T-helper 2 cell (primary cell): ENCODE data around the gene SEC61A1.

Experiments
- DNase-seq, 5 experiments: peaks; one replicate each; pipeline versions ENCODE4 v3.0.0 to v3.0.0-alpha.2; 2012 to 2022

The SEC61A1 gene

GRCh38 chr3:128078322-128078721, 26.1 kb downstream of the SEC61A1 start:
- DNase-seq = no peak

- DNase-seq = no peak
Measured at GRCh38 chr3:128078875-128079274, 26.6 kb downstream of the SEC61A1 start.

- DNase-seq = no peak
Measured at GRCh38 chr3:128079823-128080222, 27.6 kb downstream of the SEC61A1 start.

- no peak for DNase-seq
Measured at GRCh38 chr3:128080323-128081080, 28.3 kb downstream of the SEC61A1 start.

- no peak for DNase-seq
Measured at GRCh38 chr3:128081226-128081625, 29.0 kb downstream of the SEC61A1 start.

DNA sequence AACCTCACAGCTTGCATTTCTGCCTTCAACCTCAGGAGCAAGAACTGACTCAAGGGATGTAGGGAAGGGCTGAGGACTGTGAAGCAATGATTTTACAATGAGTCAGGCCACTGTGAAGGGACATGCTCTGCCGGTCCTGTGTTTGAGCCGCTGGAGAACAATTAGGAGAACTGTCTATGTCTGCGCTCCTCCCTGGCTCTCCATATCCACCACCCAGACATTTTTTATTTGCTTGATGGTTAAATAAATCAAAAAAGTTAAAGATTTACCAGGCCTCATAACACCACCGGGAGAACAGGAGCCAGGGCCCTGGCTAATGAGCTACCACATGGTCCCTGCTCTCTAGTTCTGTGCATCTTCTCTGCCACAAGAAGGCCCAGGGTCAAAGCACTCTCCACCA, 29.6 kb downstream of the SEC61A1 start:
- DNase-seq = no peak

DNA sequence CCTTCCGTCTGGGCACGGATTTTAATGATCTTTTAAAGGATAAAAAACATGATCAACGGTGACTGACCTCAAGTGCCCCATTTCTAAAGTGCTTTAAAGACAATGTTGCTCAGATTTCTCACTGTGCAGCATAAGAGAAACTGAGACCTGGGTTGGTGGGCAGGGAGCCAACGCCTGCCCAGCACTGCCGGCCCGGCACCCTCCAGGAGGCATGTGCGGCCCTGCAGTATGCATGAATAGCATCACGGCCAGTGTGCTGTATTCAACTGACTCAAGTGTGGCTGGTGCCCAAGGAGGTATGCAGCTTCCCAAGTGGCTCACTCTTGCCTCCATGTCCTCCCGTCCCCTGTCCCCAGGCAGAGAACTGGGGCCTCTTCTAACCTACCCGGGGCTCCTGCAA, 30.3 kb downstream of the SEC61A1 start:
- no peak for DNase-seq

GRCh38 chr3:128083396-128083795, 31.2 kb downstream of the SEC61A1 start:
- no peak for DNase-seq

DNA sequence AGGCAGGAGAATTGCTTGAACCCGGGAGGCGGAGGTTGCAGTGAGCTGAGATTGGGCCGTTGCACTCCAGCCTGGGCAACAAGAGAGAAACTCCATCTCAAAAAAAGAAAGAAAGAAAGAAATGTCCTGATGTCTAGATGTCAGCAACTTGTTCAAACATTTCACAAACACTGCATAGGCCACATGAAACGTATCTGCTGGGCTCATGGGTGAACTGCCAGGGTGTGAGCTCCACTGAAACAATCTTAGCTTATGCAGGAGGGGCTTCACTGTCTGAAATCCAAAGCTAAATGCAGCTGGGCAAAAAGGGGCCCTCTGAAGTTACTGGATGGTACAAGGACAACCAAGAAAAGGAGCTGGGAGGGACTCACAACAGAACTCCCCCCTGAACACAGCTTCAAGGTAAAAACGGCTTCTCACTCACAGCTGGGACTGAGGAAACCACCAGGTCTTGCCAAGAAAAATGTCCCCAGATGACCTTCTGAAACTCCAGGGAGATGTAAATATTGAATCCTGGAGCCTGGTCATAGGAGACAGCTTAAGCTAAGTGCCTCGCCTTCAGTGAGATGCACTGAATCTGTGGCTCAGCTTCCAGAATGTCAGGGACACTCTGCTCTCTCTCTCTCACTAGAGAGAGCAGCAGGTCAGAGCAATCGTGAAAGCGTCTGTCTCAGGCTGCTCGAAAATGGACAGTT, 31.9 kb downstream of the SEC61A1 start:
- no peak for DNase-seq

DNA sequence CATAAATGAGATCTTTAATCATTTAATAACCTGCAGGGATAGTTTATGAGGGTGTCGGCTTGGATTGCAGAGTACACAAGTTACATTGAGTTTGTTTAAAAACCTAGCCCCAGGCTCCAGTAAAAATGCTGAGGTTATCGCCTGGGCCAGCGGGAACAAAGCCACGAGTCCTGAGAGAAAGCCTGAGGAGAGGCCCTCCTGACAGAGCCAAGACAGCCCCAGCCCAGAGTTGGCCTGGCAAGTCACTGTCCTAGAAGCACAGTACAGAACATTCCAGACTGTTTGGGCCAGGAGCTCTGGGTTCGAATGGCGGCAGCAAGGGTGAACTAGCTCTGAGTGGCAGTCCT, 32.4 kb downstream of the SEC61A1 start:
- DNase-seq = no peak

DNA sequence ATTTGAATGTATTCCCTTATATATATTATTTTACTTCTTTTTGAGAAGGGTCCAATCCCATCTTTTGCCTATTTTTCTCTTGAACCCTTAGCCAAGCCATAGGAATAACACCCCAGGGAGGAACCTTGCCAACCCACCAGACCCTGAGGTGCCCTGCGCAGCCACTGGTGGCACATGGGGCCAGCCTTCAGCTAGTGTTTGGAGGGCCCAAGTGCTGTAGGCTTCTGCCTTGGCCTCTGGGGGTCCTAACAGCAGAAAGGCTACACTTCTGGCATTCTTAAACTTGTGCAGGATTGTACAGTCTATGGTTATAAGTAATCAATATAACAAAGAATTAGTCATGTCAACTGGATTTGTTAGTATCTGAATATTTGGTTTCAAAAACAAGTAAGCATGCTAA, 36.9 kb downstream of the SEC61A1 start:
- no peak for DNase-seq

DNA sequence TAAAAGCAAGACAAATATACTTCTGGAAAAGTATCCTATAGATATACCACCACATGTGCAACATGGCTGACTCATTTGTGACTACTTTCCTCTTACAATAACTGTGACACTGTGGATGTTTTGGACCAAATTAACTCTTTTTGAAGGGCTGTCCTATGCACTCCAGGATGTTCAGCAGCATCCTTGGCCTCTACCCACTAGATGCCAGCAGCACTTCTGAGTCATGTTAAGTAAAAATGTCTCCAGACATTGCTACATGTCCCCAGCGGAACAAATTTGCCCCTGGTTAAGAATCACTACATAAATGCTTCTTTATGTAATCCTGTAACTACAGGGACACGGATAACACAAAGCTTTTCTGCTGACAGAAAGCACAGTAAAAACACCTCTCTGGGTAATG, 39.3 kb downstream of the SEC61A1 start:
- no peak for DNase-seq

GRCh38 chr3:128094295-128095151, 42.3 kb downstream of the SEC61A1 start:
- DNase-seq = peak in 1 of 5 experiments; percentile 46

DNA sequence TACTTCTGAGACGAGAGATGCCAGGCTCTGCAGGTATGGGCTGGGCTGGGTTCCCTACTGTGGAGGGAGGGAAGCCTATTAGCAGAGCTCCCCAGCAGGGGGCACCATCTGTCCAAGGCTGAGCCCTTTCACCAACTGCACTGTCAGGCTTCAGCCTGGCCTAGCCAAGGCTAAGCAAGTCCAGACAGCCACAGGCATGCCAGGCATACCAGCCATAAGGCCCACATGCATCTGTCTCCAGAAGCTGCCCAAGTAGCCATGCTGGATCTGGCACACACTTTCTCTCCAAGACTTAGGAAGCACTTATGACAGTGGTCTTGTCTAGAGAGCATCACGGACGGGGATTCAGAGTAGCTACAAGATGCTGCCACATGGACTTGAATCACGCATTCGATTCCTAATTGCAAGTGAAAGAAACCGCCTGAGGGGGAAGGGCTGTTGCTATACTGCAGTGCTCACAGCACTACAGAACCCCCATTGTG, 43.0 kb downstream of the SEC61A1 start:
- DNase-seq = peak; percentile 56 to 79 (median 66)

DNA sequence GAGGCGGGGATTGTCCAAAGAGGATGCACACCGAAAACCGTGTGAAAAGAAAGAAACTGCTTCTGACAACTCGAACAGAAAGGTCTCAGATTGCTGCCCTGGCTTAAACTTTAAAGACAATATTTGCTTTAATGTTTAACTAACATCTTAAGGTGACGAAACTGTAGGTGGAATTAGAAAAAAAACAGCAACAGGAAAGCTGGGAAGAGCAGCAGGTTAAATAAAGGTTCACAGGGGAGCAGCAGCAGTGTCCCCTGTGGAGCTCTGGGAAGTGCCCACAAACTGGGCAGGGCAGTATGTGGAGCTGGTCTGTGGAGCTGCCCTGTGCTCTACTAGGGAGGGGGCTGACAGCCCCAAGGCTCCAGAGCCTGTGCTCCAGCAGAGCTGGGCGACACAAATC, 46.0 kb downstream of the SEC61A1 start:
- no peak for DNase-seq

- no peak for DNase-seq
Measured at GRCh38 chr3:128100161-128100560, 47.9 kb downstream of the SEC61A1 start.

- DNase-seq = no peak
Measured at GRCh38 chr3:128100638-128101037, 48.4 kb downstream of the SEC61A1 start.

DNA sequence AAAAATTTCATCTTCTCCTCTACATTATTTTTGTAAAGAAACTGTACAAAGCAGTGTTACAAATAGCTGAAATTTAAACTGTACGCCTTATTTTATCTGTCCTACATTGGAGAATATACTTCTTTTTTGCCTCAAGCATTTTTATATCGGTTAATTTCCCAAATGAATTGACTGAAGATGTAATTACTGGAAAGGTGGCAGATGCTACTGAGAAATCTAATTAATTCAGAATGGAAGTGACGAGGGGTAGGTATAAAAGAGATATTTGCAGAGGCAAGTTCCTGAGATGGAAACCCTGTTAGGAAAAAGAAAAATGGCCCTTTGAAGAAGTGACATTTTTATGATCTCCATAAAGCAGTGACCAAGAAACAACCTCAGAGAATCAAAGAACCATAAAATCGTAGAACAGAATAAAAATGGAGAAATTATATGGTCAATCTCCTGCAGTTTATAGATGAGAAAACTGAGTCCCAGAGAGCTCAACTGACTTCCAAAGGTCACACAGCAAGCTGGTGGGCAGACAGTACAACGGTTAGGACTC, 51.0 kb downstream of the SEC61A1 start:
- DNase-seq = no peak

- DNase-seq = no peak
Measured at GRCh38 chr3:128107834-128108233, 55.6 kb downstream of the SEC61A1 start.

- DNase-seq = no peak
Measured at GRCh38 chr3:128111147-128111546, 58.9 kb downstream of the SEC61A1 start.

- DNase-seq = peak in 4 of 5 experiments; percentile 9 to 96 (median 40)
Measured at GRCh38 chr3:128112357-128112968, 60.2 kb downstream of the SEC61A1 start.
